Right renal cortex interstitium (tissue), 3 donors: ENCODE measurements around the gene AMPD2. TPM values are rescaled to one million over a fixed set of nuclear protein-coding genes. Genes with fewer than 3 reads are reported as not detected.

ENCODE experiments used
- DNase-seq, 3 donors: peaks; one replicate each; pipeline ENCODE4 v3.0.0-alpha.2; 2013; ENCODE audit warnings: low read depth in 3 of 3, low spot score in 2 of 3
- polyA plus RNA-seq, 3 donors: library from polyadenylated mRNA; unstranded; fragments of 120-200 nt; gene quantifications; one replicate each; pipeline ENCODE4 v1.2.1, GENCODE V29; 2013; ENCODE audit not compliant: insufficient read length in 3 of 3

AMPD2 gene
- polyA plus RNA-seq, result 10 to 100 TPM; 39.9 to 44.7 (median 40.8) TPM

GRCh38 chr1:109619576-109620400 is at the start of gene AMPD2, which contains the start of gene GNAT2:
TSS of gene AMPD2 (plus strand) at chr1:109619837. CDS start at chr1:109621176, 1,339 bp downstream.
TSS of gene GNAT2 (minus strand) at chr1:109619616. CDS start at chr1:109612870, 6,746 bp downstream.
- no peak for DNase-seq

GRCh38 chr1:109570414-109570813 is 49.2 kb upstream of the AMPD2 start:
- no peak for DNase-seq

- DNase-seq, result no peak
Observed at GRCh38 chr1:109573785-109574184, 45.9 kb upstream of the AMPD2 start.

GRCh38 chr1:109578947-109579443 is 40.6 kb upstream of the AMPD2 start:
- no peak for DNase-seq

- no peak for DNase-seq
Observed at GRCh38 chr1:109579491-109579890, 40.1 kb upstream of the AMPD2 start.

GRCh38 chr1:109582021-109582420 is 37.6 kb upstream of the AMPD2 start:
- no peak for DNase-seq

- no peak for DNase-seq
Observed at GRCh38 chr1:109584766-109585165, 34.9 kb upstream of the AMPD2 start.

GRCh38 chr1:109586055-109586454 is 33.6 kb upstream of the AMPD2 start:
- no peak for DNase-seq

GRCh38 chr1:109589177-109589576 is 30.5 kb upstream of the AMPD2 start:
- no peak for DNase-seq

GRCh38 chr1:109589679-109590078 is 30.0 kb upstream of the AMPD2 start:
- no peak for DNase-seq

- DNase-seq, result no peak
Observed at GRCh38 chr1:109592916-109593315, 26.7 kb upstream of the AMPD2 start.

- DNase-seq, result peak in 1 of 3 donors; percentile 29
Observed at GRCh38 chr1:109595531-109595930, 24.1 kb upstream of the AMPD2 start.

GRCh38 chr1:109598156-109598555 is 21.5 kb upstream of the AMPD2 start:
- DNase-seq, result no peak

GRCh38 chr1:109598655-109599054 is 21.0 kb upstream of the AMPD2 start:
- no peak for DNase-seq

GRCh38 chr1:109603229-109603628 is 16.4 kb upstream of the AMPD2 start:
- DNase-seq, result no peak

- DNase-seq, result no peak
Observed at GRCh38 chr1:109605381-109605780, 14.3 kb upstream of the AMPD2 start.

GRCh38 chr1:109609881-109610280 is 9.8 kb upstream of the AMPD2 start:
- no peak for DNase-seq

- no peak for DNase-seq
Observed at GRCh38 chr1:109610609-109611307, 8.9 kb upstream of the AMPD2 start.

GRCh38 chr1:109611308-109611990 is 8.2 kb upstream of the AMPD2 start:
- DNase-seq, result no peak

- no peak for DNase-seq
Observed at GRCh38 chr1:109613361-109614147, 6.1 kb upstream of the AMPD2 start.
